Measurements from ENCODE around the gene C2CD5. TPM values are rescaled to one million over a fixed set of nuclear protein-coding genes. Genes with fewer than 3 reads are reported as not detected.

Gene C2CD5
- total RNA-seq, 1 donor from 2014 or later, result 47.1 TPM

GRCh38 chr12:22529281-22530060 lies 14.9 kb downstream of the C2CD5 start:
- no peaks in the 10 kb centered on the region for H3K4me1 Mint-ChIP-seq
- DNase-seq (ENCODE audit: low read depth, low spot score), result no peak
- H3K36me3 Mint-ChIP-seq (ENCODE audit: low read depth), result peaks cover 28% of the 10 kb centered on the region
- H3K9me3 Mint-ChIP-seq, result peaks cover 6% of the 10 kb centered on the region
- H3K4me3 Mint-ChIP-seq, result no peak overlapping the region
- peak; percentile 79 for TF ChIP-seq CTCF (conservative IDR thresholded peaks at IDR 0.05)
- H3K27me3 Mint-ChIP-seq (ENCODE audit: low read depth), result no peaks in the 10 kb centered on the region
- H3K27ac Mint-ChIP-seq (ENCODE audit: unreplicated experiment), result no peak overlapping the region

- peaks cover 6% of the 10 kb centered on the region for H3K9me3 Mint-ChIP-seq
Measured at GRCh38 chr12:22527999-22528398, 16.3 kb downstream of the C2CD5 start.

GRCh38 chr12:22526836-22527235 lies 17.5 kb downstream of the C2CD5 start:
- DNase-seq (ENCODE audit: low read depth, low spot score), result no peak
- no peak for TF ChIP-seq CTCF (conservative IDR thresholded peaks at IDR 0.05)
- H3K27ac Mint-ChIP-seq (ENCODE audit: unreplicated experiment), result no peak overlapping the region
- no peaks in the 10 kb centered on the region for H3K27me3 Mint-ChIP-seq (ENCODE audit: low read depth)
- H3K36me3 Mint-ChIP-seq (ENCODE audit: low read depth), result peaks cover 12% of the 10 kb centered on the region
- H3K4me1 Mint-ChIP-seq, result no peaks in the 10 kb centered on the region
- H3K4me3 Mint-ChIP-seq, result no peak overlapping the region
- no peaks in the 10 kb centered on the region for H3K9me3 Mint-ChIP-seq

More at GRCh38 chr12:22527999-22528398, 16.3 kb downstream of the C2CD5 start:
- H3K36me3 Mint-ChIP-seq (ENCODE audit: low read depth), result peaks cover 19% of the 10 kb centered on the region
- H3K27me3 Mint-ChIP-seq (ENCODE audit: low read depth), result no peaks in the 10 kb centered on the region
- TF ChIP-seq CTCF (conservative IDR thresholded peaks at IDR 0.05), result no peak
- no peak for DNase-seq (ENCODE audit: low read depth, low spot score)
- no peaks in the 10 kb centered on the region for H3K4me1 Mint-ChIP-seq
- H3K27ac Mint-ChIP-seq (ENCODE audit: unreplicated experiment), result no peak overlapping the region
- H3K4me3 Mint-ChIP-seq, result no peak overlapping the region

GRCh38 chr12:22525426-22525825 lies 18.9 kb downstream of the C2CD5 start:
- Mint-ChIP-seq H3K4me1 (no peaks in the 10 kb centered on the region), H3K9me3 (no peaks in the 10 kb centered on the region)
- no peak for TF ChIP-seq CTCF (conservative IDR thresholded peaks at IDR 0.05)

GRCh38 chr12:22518998-22519397 lies 25.3 kb downstream of the C2CD5 start:
- H3K36me3 Mint-ChIP-seq (ENCODE audit: low read depth), result peaks cover 8% of the 10 kb centered on the region
- H3K4me1 Mint-ChIP-seq, result no peaks in the 10 kb centered on the region
- H3K4me3 Mint-ChIP-seq, result no peak overlapping the region
- DNase-seq (ENCODE audit: low read depth, low spot score), result no peak
- no peak overlapping the region for H3K27ac Mint-ChIP-seq (ENCODE audit: unreplicated experiment)
- H3K27me3 Mint-ChIP-seq (ENCODE audit: low read depth), result no peaks in the 10 kb centered on the region
- no peaks in the 10 kb centered on the region for H3K9me3 Mint-ChIP-seq
- no peak for TF ChIP-seq CTCF (conservative IDR thresholded peaks at IDR 0.05)

More at GRCh38 chr12:22525426-22525825, 18.9 kb downstream of the C2CD5 start:
- Mint-ChIP-seq H3K36me3 (ENCODE audit: low read depth) (peaks cover 4% of the 10 kb centered on the region), H3K4me3 (no peak overlapping the region), H3K27ac (ENCODE audit: unreplicated experiment) (no peak overlapping the region), H3K27me3 (ENCODE audit: low read depth) (no peaks in the 10 kb centered on the region)
- no peak for DNase-seq (ENCODE audit: low read depth, low spot score)

Measured in neural crest cell (in vitro differentiated cells).